HepG2 (cell line): ENCODE data around the gene CHAF1A. TPM values are rescaled to one million over a fixed set of nuclear protein-coding genes. Genes with fewer than 3 reads are reported as not detected.

Experiments used
- ATAC-seq: fragments of 200-7000 bp; cut with Tn5 transposase; 3 replicates; pipeline ENCODE4 v1.9.1; 2020; ENCODE audit warnings: mild to moderate bottlenecking, moderate library complexity
- BruUV-seq: library from RNA; stranded (reverse); fragments of 400-500 nt; replicated peaks from 2 replicates; lab custom pipeline; 2021; lab: Mats Ljungman, UMichigan
- CTCF ChIA-PET: fragments of 300-600 bp; formaldehyde crosslinking; extraction: SDS; loops from one replicate; lab custom pipeline; 2021; ENCODE audit warnings: low total read pairs, inconsistent platforms, low intra/inter-chr PET ratio; lab: Yijun Ruan, JAX
- POLR2A ChIA-PET: fragments of 350-600 bp; sonication (Branson Sonifier 250); formaldehyde crosslinking; loops from one replicate; lab custom pipeline; 2020; ENCODE audit warnings: antibody characterized with exemption, inconsistent platforms; lab: Yijun Ruan, JAX
- DNase-seq: peaks from one replicate; pipeline ENCODE4 v3.0.0-alpha.2; 2015; ENCODE audit warnings: low spot score
- FAIRE-seq: peaks from 3 replicates; lab custom pipeline; 2011; peaks lifted over from hg19 to GRCh38; lab: Jason Lieb, UNC
- H2AFZ ChIP-seq: one replicate; pipeline ENCODE4 v1.6.1; 2011; ENCODE audit warnings: low read length, inconsistent platforms
- H3K27ac ChIP-seq: fragments of 300-600 bp; 3 replicates; pipeline ENCODE4 v1.8.0; 2011; ENCODE audit warnings: mixed run types, mild to moderate bottlenecking, mixed read lengths, low read length, inconsistent platforms; ENCODE audit not compliant: insufficient read depth; ENCODE audit errors: extremely low read length
- H3K27me3 ChIP-seq, 2 experiments: fragments of 200-600 bp in 1 of 2; 2 replicates in 1 of 2; 3 replicates in 1 of 2; pipeline versions ENCODE4 v1.6.0 to v1.8.0; 2011; ENCODE audit warnings: low read length in 2 of 2, mild to moderate bottlenecking in 2 of 2, moderate library complexity in 2 of 2, inconsistent platforms in 1 of 2; ENCODE audit not compliant: insufficient read depth in 2 of 2, control insufficient read depth in 1 of 2
- H3K36me3 ChIP-seq, 2 experiments: fragments of 200-600 bp in 1 of 2; replicated peaks in 1 of 2; 2 replicates in 1 of 2; 3 replicates in 1 of 2; pipeline versions ENCODE4 v1.5.1 to v1.8.0; 2011; ENCODE audit warnings: low read length in 2 of 2, inconsistent platforms in 1 of 2; ENCODE audit not compliant: insufficient read depth in 2 of 2, control insufficient read depth in 1 of 2
- H3K4me1 ChIP-seq: 2 replicates; pipeline ENCODE4 v1.5.1; 2012; ENCODE audit warnings: low read length, inconsistent platforms; ENCODE audit not compliant: insufficient read depth
- H3K4me2 ChIP-seq: 2 replicates; pipeline ENCODE4 v1.6.0; 2011; ENCODE audit warnings: low read depth, low read length, inconsistent platforms
- H3K4me3 ChIP-seq, 3 experiments: fragments of 200-600 bp in 1 of 3; sonication (generic), shearing (Covaris generic) in 1 of 3; replicated peaks in 1 of 3; 2 replicates each; pipeline ENCODE4 v1.5.1; 2011 to 2016; ENCODE audit warnings: low read length in 3 of 3, inconsistent platforms in 2 of 3, low read depth in 2 of 3, mild to moderate bottlenecking in 2 of 3, control low read depth in 1 of 3, mixed read lengths in 1 of 3; ENCODE audit not compliant: insufficient read depth in 1 of 3
- H3K79me2 ChIP-seq: one replicate; pipeline ENCODE4 v1.6.1; 2011; ENCODE audit warnings: low read length, inconsistent platforms; ENCODE audit not compliant: insufficient read depth
- H3K9ac ChIP-seq: 2 replicates; pipeline ENCODE4 v1.6.0; 2011; ENCODE audit warnings: mild to moderate bottlenecking, low read depth, low read length, inconsistent platforms; ENCODE audit not compliant: insufficient read depth
- H3K9me3 ChIP-seq: 2 replicates; pipeline ENCODE4 v1.5.1; 2012; ENCODE audit warnings: mild to moderate bottlenecking, low read length
- H4K20me1 ChIP-seq: 2 replicates; pipeline ENCODE4 v1.6.0; 2011; ENCODE audit warnings: inconsistent platforms, mild to moderate bottlenecking, low read length, moderate library complexity; ENCODE audit not compliant: insufficient read depth
- CEBPZ ChIP-seq: IDR thresholded peaks from 2 replicates; pipeline ENCODE4 v1.6.1; 2012; ENCODE audit warnings: low read length, improper control_type of control experiment
- CTCF ChIP-seq: sonication (generic); formaldehyde crosslinking; IDR thresholded peaks from 2 replicates; pipeline ENCODE4 v1.5.0; 2020; ENCODE audit warnings: mild to moderate bottlenecking, missing genetic modification reagents, moderate library complexity
- DNMT3B ChIP-seq: conservative IDR thresholded peaks from 2 replicates; pipeline ENCODE4 v1.6.1; 2016; ENCODE audit warnings: missing biosample characterization, control low read depth
- KDM3A ChIP-seq: IDR thresholded peaks from 2 replicates; pipeline ENCODE4 v1.6.1; 2018; ENCODE audit warnings: low read depth, missing compliant biosample characterization
- RAD21 ChIP-seq: fragments of 450-650 bp; formaldehyde crosslinking; IDR thresholded peaks from 2 replicates; pipeline ENCODE4 v1.5.0; 2020; ENCODE audit warnings: mild to moderate bottlenecking
- SAFB2 ChIP-seq: sonication (generic); formaldehyde crosslinking; IDR thresholded peaks from 2 replicates; pipeline ENCODE4 v1.5.1; 2020; ENCODE audit warnings: missing genetic modification reagents, low read depth, mild to moderate bottlenecking, borderline replicate concordance
- STAG1 ChIP-seq: sonication (generic); formaldehyde crosslinking; IDR thresholded peaks from 2 replicates; pipeline ENCODE4 v1.4.0; 2020; ENCODE audit warnings: missing genetic modification reagents
- ZBTB14 ChIP-seq: sonication (generic); formaldehyde crosslinking; IDR thresholded peaks from 2 replicates; pipeline ENCODE4 v1.4.0; 2020; ENCODE audit warnings: missing genetic modification reagents
- ZBTB33 ChIP-seq: sonication (generic); formaldehyde crosslinking; IDR thresholded peaks from 2 replicates; pipeline ENCODE4 v1.4.0; 2020; ENCODE audit warnings: missing genetic modification reagents
- ZBTB38 ChIP-seq: sonication (generic); formaldehyde crosslinking; IDR thresholded peaks from 2 replicates; pipeline ENCODE4 v1.5.1; 2020; ENCODE audit warnings: mild to moderate bottlenecking, missing genetic modification reagents
- ZNF574 ChIP-seq: sonication (generic); formaldehyde crosslinking; IDR thresholded peaks from 2 replicates; pipeline ENCODE4 v1.4.0; 2020; ENCODE audit warnings: missing genetic modification reagents
- ZNF615 ChIP-seq: sonication (generic); formaldehyde crosslinking; IDR thresholded peaks from 2 replicates; pipeline ENCODE4 v1.5.0; 2020; ENCODE audit warnings: mild to moderate bottlenecking, missing genetic modification reagents, borderline replicate concordance
- WGBS: methylation state at CpG from one replicate; pipeline ENCODE4 v1.1.6; 2017; ENCODE audit warnings: low lambda C conversion rate; 5-methylcytosine and 5-hydroxymethylcytosine counted together
- in situ Hi-C: cut with HindIII; loops from 2 replicates; pipeline ENCODE4 v1.10.0; 2017; ENCODE audit warnings: low pct_unique_long_range_greater_than_20kb; ENCODE audit not compliant: extremely low pct_ligation_motif_present
- intact Hi-C: fragments of 100-400 bp; cut with micrococcal nuclease; formaldehyde crosslinking; loops from one replicate; pipeline ENCODE4 v1.10.0; 2022; ENCODE audit not compliant: unreplicated experiment
- polyA plus RNA-seq, 8 experiments: library from polyadenylated mRNA; depleted of rRNA in 3 of 8; stranded (reverse) in 7 of 8; unstranded in 1 of 8; fragments of >200 nt; fragmentation: Illumina TruSeq in 4 of 8; extraction: Trizol in 4 of 8; gene quantifications; 2 replicates each; pipeline versions ENCODE4 v1.2.1 to v1.2.3, GENCODE V29; 2011 to 2016; ENCODE audit warnings: low read depth in 4 of 8, missing spikeins in 1 of 8, mixed read lengths in 1 of 8; ENCODE audit not compliant: insufficient read depth in 1 of 8
- total RNA-seq, 5 experiments: library from RNA; depleted of rRNA; stranded (reverse); fragments of >200 nt; fragmentation: Illumina TruSeq; extraction: Trizol; gene quantifications; 2 replicates each; pipeline ENCODE4 v1.2.3, GENCODE V29; 2016; ENCODE audit warnings: low read depth in 1 of 5

Gene CHAF1A
- total and polyA plus RNA-seq, 2 of the 13 experiments (the other 11 are each of a cell fraction or from before 2014, with no cell fraction given) = 11.0 to 34.8 TPM

- WGBS = 91% methylated on average over 18 of the region's 21 CpGs
- Histone ChIP-seq H3K4me2 (no peak overlapping the region), H3K9me3 (no peaks in the 10 kb centered on the region), H3K9ac (no peak overlapping the region), H3K79me2 (peaks cover 40% of the 10 kb centered on the region), H3K27ac (no peak overlapping the region), H3K36me3 (peaks cover 18 to 45% of the 10 kb centered on the region in 2 experiments; a peak in 4 of 5 replicates), H3K27me3 (no peaks in the 10 kb centered on the region), H4K20me1 (no peaks in the 10 kb centered on the region; the same call in 1 of the 2 replicates), H3K4me1 (peaks cover 15% of the 10 kb centered on the region), H3K4me3 (no peak overlapping the region), H2AFZ (no peak overlapping the region)
- no peak for DNase-seq
- ChIA-PET POLR2A (interaction anchor here (1.0 kb wide), 1 partner anchor 30 kb away, joined by 3 read pairs; the partner anchor contains the start of gene SH3GL1), CTCF (interaction anchor here (0.7 to 0.9 kb wide), 2 partner anchors 16 to 30 kb away, joined by 3 read pairs; no protein-coding TSS in a partner anchor)
- BruUV-seq = no TSS peak
- FAIRE-seq = no peak
- no peak for ATAC-seq
- in situ Hi-C loops = no loop called here
- intact Hi-C loops = no loop called here
- peak; percentile 74 for TF ChIP-seq ZNF574
- 0 out of 2 replicates have a peak, but pooled peaks have one; percentile 35 for TF ChIP-seq RAD21 (CRISPR knock-in tag)
- no peak for TF ChIP-seq CEBPZ
- TF ChIP-seq ZBTB14 (CRISPR knock-in tag) = 0 out of 2 replicates have a peak, but pooled peaks have one; percentile 33
- peak; percentile 56 for TF ChIP-seq STAG1 (CRISPR knock-in tag)
- peak; percentile 55 for TF ChIP-seq CTCF (CRISPR knock-in tag)
- TF ChIP-seq KDM3A (CRISPR knock-in tag) = no peak
- TF ChIP-seq SAFB2 (CRISPR knock-in tag) = no peak
- peak; percentile 62; the same call in 1 of the 2 replicates for TF ChIP-seq ZBTB38
- TF ChIP-seq DNMT3B (CRISPR knock-in tag) = no peak
- TF ChIP-seq ZBTB33 (CRISPR knock-in tag) = peak; percentile 99
- no peak for TF ChIP-seq ZNF615 (CRISPR knock-in tag)
Measured at GRCh38 chr19:4369888-4370260, 32.6 kb upstream of the CHAF1A start.
